GM19438 (cell line): Measurements from ENCODE around the gene ARAP1.

ENCODE experiments used
- ATAC-seq: cut with Tn5 transposase; IDR thresholded peaks from one replicate; pipeline ENCODE4 v1.9.1; 2021; ENCODE audit warnings: low read depth; ENCODE audit not compliant: unreplicated experiment

ARAP1 gene

DNA sequence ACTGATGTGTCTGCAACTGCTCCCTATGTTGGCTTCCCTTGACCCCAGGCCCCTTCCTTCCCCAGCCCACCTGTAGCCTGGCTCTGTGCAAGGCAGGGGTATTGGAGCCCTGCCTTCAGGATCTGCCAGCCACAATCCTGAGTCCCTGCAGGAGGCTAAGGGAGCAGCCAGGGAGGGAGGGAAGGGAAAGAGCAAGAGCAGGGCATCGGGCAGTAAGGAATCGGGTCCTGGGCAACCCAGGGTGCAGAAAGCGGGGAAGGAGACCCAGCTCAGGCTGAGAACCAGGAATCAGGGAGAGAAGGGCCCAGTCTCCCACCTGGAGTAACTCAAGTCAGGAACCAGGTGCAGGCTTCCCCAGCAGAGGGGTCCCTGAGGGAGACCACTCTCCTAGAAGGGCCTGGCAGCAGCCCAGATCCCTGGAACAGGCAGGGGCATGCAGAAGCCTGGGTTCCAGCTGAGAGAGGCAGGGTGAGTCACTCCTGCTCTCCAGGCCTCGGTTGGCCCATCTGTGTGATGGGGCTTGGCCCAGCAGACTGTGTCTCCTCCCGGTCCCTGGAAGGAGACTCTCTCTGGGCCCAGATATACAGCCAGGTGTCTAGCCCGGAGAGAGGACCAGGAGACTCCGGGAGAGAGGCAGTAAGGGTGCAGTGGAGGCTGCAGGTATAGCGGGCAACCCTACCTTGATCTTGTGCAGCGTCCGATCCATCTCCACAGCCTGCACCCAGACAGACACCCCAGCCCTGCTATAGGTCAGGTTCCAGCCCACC is 28.3 kb upstream of the ARAP1 start:
- no peak for ATAC-seq

GRCh38 chr11:72779495-72780128 is 27.4 kb upstream of the ARAP1 start:
- no peak for ATAC-seq

DNA sequence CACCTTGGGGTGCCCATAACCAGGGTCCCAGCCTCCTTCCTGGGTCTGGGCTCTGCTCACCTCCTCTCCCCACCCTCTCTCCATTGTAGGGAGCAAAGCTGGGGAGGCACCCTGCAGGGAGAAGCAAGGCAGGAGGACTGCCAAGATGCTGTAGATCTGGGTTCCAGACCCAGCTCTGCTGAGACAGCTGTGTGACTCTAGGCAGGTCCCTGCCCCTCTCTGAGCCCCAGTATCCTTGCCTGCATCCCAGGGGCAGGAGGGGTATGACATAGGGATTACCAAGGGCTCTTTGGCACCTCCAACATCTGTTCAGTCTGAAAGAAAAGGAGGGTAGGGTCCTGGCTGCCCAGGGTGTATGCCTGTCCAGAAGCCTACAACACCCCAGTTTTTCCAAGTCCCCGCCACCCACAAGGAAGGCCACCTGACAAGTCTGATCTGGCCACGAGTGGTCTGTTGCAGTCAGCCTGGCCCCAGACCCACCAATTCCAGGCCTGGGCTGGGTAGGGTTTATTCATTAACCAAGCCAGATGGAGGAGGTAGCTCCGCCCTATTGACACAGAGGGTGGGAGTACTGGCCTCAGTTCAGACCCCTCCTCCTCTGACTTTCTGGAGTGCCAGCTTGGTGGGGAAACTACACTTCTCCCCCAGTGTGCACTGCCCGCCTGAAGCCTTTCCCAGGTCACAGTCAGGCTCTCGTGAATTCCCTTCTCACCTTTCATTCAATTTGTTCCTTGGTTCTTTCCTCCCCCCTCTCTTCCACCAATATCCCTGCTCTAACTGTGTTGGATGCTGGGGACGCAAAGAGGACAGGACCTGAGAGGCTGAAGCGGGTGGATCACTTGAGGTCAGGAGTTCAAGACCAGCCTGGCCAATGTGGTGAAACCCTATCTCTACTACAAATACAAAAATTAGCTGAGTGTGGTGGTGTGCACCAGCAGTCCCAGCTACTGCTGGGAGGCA is 26.6 kb upstream of the ARAP1 start:
- no peak for ATAC-seq

DNA sequence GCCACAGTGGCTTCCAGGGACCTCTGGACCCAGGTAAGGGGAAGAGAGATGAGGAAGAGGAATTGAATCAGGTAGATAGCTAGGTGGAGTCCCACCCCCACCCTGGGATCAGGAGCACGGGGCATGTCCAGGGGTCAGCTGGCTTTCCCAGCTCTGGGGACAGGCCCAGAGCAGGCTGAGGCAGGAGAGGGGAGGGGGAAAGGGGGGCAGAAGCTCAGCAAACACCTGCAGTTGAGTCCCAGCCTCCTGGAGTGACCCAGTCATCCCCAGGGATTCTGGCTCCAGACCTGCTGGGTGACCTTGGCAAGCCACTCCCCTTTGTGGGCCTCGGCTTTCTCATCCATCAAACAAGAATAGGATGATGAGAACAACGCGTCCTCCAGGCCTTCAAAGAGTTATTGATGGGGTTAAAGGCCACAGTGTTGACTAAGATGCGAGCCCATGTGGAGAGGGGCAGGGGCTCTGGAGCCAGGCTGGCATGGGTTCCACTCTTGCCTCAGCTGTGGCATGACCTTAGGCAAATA is 25.6 kb upstream of the ARAP1 start:
- ATAC-seq, result no peak

GRCh38 chr11:72776844-72777754 is 24.9 kb upstream of the ARAP1 start:
- no peak for ATAC-seq

DNA sequence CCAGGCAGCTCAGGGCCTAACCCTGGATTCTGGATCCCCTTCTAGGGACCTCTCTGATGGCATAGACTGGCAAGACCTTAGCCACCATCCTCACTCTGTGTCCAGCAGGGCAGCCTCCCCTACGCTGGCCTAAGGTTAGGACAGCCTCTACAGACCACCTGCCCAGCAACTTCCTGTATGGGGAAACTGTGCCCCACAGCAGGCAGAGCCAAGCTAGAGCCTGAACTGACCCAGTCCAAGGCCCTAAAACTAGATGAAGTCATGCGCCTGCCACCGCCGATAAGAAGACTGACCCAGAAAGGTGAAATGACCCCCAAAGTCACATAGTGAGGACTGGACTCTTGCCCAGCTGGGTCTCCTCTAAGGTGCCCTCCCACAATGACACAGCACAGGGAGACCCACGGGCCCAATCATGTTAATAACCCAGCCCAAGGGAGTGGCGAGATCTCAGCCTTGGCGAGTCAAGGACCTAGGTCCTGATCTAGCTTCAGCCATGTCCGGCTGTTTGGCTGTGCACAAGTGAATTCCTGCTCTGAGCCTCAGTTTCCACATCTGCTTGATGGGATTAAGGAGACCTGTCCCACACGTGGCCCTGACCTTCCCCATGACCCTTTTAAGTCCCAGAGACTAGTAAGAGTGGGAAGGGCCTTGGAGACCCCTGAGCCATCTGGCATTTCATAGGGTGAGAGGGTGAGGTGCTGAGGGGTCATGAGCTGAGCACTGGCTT is 24.1 kb upstream of the ARAP1 start:
- no peak for ATAC-seq

DNA sequence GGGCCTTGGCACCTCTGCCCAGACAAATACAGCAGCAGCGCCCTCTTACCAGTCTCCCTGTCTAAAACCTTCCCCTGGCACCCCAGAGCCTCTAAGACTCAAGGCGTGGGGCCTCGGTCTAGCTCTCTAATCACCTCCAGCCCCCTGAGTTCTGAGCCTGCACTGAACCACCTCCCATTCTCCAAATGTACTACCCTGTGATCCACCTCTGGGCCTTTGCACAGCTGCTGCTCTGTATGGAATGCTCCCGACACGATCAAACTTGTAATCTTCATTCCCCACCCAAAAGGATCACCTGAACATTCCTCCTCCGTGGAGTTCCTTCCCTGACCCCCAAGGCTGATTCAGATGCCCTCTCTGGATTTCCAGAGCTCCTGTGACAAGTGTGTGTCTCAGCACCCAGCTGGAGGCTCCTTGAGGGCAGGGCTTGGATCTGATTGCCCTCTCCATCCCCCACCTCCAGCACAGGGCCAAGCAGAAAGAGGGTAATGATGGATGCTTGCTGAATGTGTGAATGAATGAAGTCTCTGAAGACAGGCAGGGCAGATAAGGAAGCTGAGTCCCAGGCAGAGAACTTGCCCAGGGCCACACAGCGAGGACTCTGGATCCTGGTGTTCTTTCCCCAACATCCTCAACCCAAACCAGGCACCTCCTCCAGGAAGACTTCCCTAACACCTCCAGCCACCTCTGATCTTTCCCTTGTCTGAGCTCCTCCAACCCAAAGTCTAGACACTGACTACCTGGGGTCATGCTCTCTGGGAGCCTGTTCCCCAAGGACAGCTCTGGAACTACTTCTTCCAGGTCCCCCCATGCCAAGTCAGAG is 23.3 kb upstream of the ARAP1 start:
- ATAC-seq, result no peak

DNA sequence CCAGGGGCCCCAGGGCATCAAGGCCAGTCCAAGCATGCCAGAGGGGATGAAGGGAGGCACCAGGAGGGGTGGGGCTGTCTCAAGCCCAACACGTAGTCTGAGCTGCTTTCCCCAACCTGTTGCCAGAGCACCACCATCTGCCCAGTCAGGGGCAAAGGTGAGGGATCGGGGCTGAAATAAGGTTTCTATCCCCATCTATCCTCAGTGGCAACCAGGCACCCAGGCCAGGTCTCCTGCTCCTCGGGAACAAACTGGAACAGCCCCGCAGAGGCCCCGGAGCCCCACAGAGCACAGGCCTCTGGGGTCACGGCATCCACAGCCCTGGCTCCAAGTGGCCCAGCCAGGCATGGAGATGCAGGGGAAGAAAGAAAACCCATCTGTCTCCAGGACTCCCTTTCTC is 22.3 kb upstream of the ARAP1 start:
- ATAC-seq, result no peak

DNA sequence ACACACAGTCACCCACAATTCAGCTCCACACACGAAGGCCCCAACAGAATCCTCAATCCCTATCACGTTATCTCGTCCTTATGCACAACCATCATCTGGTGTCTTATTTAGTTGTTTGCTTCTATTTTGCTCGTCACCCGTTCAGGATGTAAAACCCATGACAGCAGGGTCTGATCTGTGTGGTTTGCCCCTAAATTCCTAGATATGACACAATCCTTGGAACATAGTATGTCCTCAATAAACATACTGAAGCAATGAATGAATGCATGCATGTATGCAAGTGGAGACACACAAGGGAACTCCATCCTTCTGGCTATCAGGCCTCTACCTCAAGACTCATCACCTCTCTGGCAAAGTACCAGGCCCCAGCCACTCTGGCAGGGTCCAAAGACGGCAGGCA is 21.5 kb upstream of the ARAP1 start:
- no peak for ATAC-seq

- no peak for ATAC-seq
Measured at GRCh38 chr11:72773291-72773690, 21.1 kb upstream of the ARAP1 start.

DNA sequence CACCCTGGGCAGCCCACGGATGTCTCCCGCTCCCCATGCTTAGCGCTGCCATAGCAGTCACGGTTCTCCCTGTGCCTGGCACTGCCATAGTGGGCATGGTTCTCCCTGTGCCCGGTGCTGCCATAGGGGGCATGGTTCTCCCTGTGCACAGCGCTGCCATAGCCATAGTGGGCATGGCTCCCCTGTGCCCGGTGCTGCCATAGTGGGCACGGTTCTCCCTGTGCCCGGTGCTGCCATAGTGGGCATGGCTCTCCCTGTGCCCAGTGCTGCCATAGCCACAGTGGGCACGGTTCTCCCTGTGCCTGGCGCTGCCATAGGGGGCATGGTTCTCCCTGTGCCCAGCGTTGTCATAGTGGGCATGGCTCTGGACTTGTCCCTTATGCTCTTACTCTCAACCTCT is 19.9 kb upstream of the ARAP1 start:
- ATAC-seq, result no peak

DNA sequence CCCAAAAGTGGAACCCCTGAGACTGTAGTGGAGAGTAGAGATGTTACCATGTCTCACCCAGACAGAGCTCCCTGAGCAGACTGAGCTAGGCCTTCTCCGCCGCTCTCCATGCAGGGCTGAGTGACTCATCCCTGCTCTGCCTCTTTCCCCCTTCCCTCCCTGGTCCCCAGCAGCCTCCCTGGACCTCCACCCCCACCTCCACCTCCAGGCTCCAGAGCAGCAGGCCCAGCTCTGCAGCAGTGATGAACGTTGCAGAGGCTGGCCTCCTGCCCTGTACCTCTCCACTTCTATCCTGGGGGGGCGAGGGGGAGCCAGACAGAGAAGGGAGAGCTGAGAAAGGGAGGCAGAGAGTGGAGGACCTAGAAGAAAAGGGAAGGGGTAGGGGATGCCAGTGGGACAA is 19.3 kb upstream of the ARAP1 start:
- no peak for ATAC-seq

DNA sequence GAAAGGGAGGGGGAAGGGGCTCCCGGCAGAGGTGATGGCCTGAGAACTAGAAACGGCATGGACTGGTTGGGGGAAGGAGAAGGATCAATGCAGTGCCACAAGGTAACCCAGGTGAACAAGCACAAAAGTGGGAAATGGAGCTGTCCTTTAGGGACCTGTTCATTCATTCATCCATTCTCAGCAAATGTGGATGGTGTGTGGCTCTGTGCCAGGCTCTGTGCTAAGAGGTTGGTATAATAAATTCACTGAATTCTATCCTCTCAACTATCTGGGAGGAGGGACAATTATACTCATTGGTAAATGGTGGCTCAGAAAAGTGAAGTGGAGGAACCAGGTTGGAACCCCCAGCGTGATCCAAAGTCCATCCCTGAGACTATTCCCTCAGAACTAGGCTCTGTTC is 18.6 kb upstream of the ARAP1 start:
- no peak for ATAC-seq

GRCh38 chr11:72769680-72770079 is 17.5 kb upstream of the ARAP1 start:
- ATAC-seq, result no peak

DNA sequence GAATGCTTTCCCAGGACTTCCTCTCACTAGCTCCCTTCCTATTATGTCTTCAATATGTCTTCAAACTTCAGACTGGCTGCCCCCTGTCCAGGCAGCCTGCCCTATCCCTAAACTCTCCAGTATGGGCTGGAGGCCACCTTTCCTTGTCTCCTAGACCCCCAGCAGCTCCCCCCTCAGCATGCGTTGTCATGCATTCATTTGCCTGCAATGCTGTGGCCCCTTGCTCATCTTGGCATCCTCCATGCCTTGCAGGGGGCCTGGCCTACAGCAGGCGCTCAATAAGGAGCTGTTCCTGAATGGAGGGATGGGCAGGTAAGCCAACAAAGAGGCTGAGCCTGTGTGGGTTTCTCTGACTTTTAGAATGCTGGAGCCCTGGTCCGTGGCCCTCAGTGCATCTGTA is 16.4 kb upstream of the ARAP1 start:
- no peak for ATAC-seq

GRCh38 chr11:72767203-72768062 is 15.2 kb upstream of the ARAP1 start:
- no peak for ATAC-seq

- no peak for ATAC-seq
Measured at GRCh38 chr11:72766152-72766902, 14.1 kb upstream of the ARAP1 start.
